Kidney (tissue), 14 donors: ENCODE results near the gene PTN. TPM values are rescaled to one million over a fixed set of nuclear protein-coding genes. Genes with fewer than 3 reads are reported as not detected.

Experiments
- DNase-seq, 5 donors: peaks; one replicate each; pipeline ENCODE4 v3.0.0-alpha.2; 2013 to 2020
- FAIRE-seq: peaks from 2 replicates; lab custom pipeline; 2012; peaks lifted over from hg19 to GRCh38; lab: Jason Lieb, UNC
- H3K27ac ChIP-seq, 2 donors: one replicate each; pipeline ENCODE4 v1.7.0; 2013; ENCODE audit warnings: low read depth in 2 of 2, low read length in 2 of 2, inconsistent platforms in 1 of 2
- H3K27me3 ChIP-seq: one replicate; pipeline ENCODE4 v1.7.1; 2013; ENCODE audit warnings: low read length, inconsistent platforms; ENCODE audit not compliant: control insufficient read depth, insufficient read depth
- H3K36me3 ChIP-seq, 3 donors: one replicate each; pipeline versions ENCODE4 v1.7.0 to v1.7.1; 2013; ENCODE audit warnings: low read length in 3 of 3, control low read depth in 1 of 3, inconsistent platforms in 1 of 3; ENCODE audit not compliant: insufficient read depth in 3 of 3, control insufficient read depth in 2 of 3
- H3K4me1 ChIP-seq, 3 donors: one replicate each; pipeline versions ENCODE4 v1.7.0 to v1.7.1; 2013; ENCODE audit warnings: low read length in 3 of 3, inconsistent platforms in 1 of 3, low read depth in 1 of 3; ENCODE audit not compliant: control insufficient read depth in 2 of 3, insufficient read depth in 2 of 3
- H3K4me3 ChIP-seq, 3 donors: one replicate each; pipeline versions ENCODE4 v1.7.0 to v1.8.1; 2013; ENCODE audit warnings: low read length in 3 of 3, control low read depth in 1 of 3, inconsistent platforms in 1 of 3
- H3K9ac ChIP-seq, 3 donors: one replicate each; pipeline versions ENCODE4 v1.7.0 to v1.7.1; 2013; ENCODE audit warnings: low read length in 3 of 3, control low read depth in 1 of 3, inconsistent platforms in 1 of 3
- H3K9me3 ChIP-seq, 3 donors: one replicate each; pipeline versions ENCODE4 v1.7.0 to v1.7.1; 2013; ENCODE audit warnings: low read length in 3 of 3, control low read depth in 1 of 3, inconsistent platforms in 1 of 3; ENCODE audit not compliant: control insufficient read depth in 2 of 3, insufficient read depth in 1 of 3
- CTCF ChIP-seq: IDR thresholded peaks from 3 replicates; pipeline ENCODE4 v1.5.1; 2012; ENCODE audit warnings: mild to moderate bottlenecking, moderate library complexity, borderline replicate concordance; ENCODE audit not compliant: insufficient read depth; ENCODE audit errors: extremely low read depth
- intact Hi-C: fragments of 100-400 bp; cut with DNase I; formaldehyde crosslinking; loops from one replicate; pipeline ENCODE4 v1.11.1; 2022
- polyA plus RNA-seq: library from polyadenylated mRNA; stranded (reverse); fragments of 350-450 nt; fragmentation: Illumina TruSeq; extraction: RNeasy Lipid Tissue Mini Kit (QIAGEN cat#74804); gene quantifications from one replicate; pipeline ENCODE4 v1.2.3, GENCODE V29; 2014; ENCODE audit warnings: low read depth, low replicate concordance; ENCODE audit not compliant: insufficient read depth
- total RNA-seq: library from RNA; stranded (reverse); fragmentation: NEBNext Ultra II Directional; extraction: Animal tissue kit (Norgen Biotek cat#: 25700); gene quantifications from one replicate; pipeline ENCODE4 v1.2.1, GENCODE V29; 2021
- donor health status: control.
- donor health status: control.
- donor health status: control.
- donor health status: control.
- donor health status: control.
- donor health status: DM: yes; HTN: yes; CAD: no.
- donor health status: Normal renal cell carcinoma (clear cell type).

PTN gene
- total and polyA plus RNA-seq, 2 donors from 2014 or later = 12.0 to 17.2 TPM

- FAIRE-seq = no peak
- no peak for DNase-seq
- H3K9ac ChIP-seq = no peak overlapping the region
- TF ChIP-seq CTCF = no peak
- no peak overlapping the region for H3K4me3 ChIP-seq
- H3K4me1 ChIP-seq = no peaks in the 10 kb centered on the region
- no peaks in the 10 kb centered on the region for H3K27me3 ChIP-seq
- H3K27ac ChIP-seq = no peak overlapping the region
- H3K9me3 ChIP-seq = no peaks in the 10 kb centered on the region
- intact Hi-C loops = no loop called here
- no peaks in the 10 kb centered on the region for H3K36me3 ChIP-seq
Measured at GRCh38 chr7:137324796-137325696, 18.5 kb downstream of the PTN start.

DNA sequence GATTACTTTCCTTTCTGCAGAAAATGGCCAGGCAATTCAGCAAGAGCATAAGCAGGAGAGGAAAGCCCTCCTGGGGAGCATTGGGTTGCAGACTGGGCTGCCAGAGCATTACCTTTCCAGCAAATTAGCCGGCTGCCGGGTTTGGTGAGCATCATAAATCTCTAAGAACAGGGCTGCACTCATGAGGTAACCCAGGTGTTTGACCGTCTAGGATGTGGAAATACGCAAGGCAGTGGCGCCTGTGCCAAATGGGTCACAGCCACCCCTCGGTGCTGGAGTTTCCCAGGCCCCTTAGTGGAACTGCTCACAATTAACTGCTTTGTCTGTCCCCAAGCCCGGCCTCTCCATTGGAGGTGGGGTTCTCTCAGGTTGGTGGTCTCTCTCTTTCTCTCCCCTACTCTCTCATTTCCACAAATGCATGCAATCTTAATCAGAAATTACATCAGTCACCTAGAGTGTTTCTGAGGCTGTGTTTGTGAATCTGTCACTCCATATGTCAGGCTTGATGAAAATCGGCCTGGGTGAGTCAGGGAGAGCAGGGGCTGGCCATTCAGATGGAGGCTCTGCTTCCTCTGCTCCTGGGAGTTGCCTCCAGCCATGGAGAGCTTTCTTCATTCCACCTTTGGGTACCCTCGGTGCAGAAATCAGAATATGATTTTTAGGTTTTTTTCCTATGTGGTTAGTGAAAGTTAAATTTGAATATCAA lies 26.7 kb downstream of the PTN start:
- H3K4me3 ChIP-seq = no peak overlapping the region
- TF ChIP-seq CTCF = no peak
- intact Hi-C loops = no loop called here
- FAIRE-seq (no peak), DNase-seq (peak in 4 of 5 donors; percentile 44 to 74 (median 66))
- no peaks in the 10 kb centered on the region for H3K27me3 ChIP-seq
- no peaks in the 10 kb centered on the region for H3K9me3 ChIP-seq
- H3K36me3 ChIP-seq = no peaks in the 10 kb centered on the region
- H3K4me1 ChIP-seq = no peaks in the 10 kb centered on the region
- no peak overlapping the region for H3K9ac ChIP-seq
- H3K27ac ChIP-seq = no peak overlapping the region

DNA sequence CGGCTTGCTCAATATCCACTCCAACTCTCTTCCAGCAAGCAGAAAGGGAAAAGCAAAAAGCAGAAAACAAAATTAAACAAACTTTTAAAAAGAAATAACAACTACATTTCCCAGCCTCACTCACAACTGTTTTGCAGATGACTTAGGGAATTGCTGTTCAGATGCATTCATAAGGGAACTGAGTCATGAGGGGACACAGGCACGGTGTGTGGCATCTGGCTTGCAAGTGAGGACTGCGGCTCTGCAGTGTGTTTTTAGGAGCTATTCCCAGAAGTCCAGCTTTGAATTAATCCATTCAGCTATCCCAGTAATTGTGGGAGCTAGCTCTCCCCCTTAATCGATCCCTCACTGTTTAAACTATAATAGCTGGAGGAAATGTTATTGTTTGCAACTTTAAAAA lies 30.3 kb downstream of the PTN start:
- Histone ChIP-seq H3K4me1 (no peaks in the 10 kb centered on the region), H3K27me3 (no peaks in the 10 kb centered on the region), H3K4me3 (no peak overlapping the region), H3K9ac (no peak overlapping the region), H3K9me3 (no peaks in the 10 kb centered on the region), H3K27ac (no peak overlapping the region), H3K36me3 (no peaks in the 10 kb centered on the region)
- no peak for TF ChIP-seq CTCF
- intact Hi-C loops = no loop called here
- DNase-seq = no peak
- FAIRE-seq = no peak
